ENCODE measurements around the gene NRP1. TPM values are rescaled to one million over a fixed set of nuclear protein-coding genes. Genes with fewer than 3 reads are reported as not detected.

NRP1 gene
- polyA plus RNA-seq, 3 donors: 1.1 to 1.7 (median 1.3) TPM

- Mint-ChIP-seq H3K27me3 (ENCODE audit: low read depth in 3 of 3) (peaks cover 7 to 11% (median 9%) of the 10 kb centered on the region in 3 donors), H3K4me3 (no peak overlapping the region), H3K27ac (no peak overlapping the region), H3K4me1 (no peaks in the 10 kb centered on the region), H3K9me3 (peaks cover 5 to 10% (median 7%) of the 10 kb centered on the region in 7 donors), H3K36me3 (no peaks in the 10 kb centered on the region)
- Histone ChIP-seq H3K27ac (ENCODE audit: low read depth in 1 of 2, low read length in 2 of 2) (no peak overlapping the region), H3K36me3 (replicated peaks in 1 of 2; ENCODE audit: control insufficient read depth in 1 of 2, insufficient read depth in 2 of 2, low read length in 2 of 2) (no peaks in the 10 kb centered on the region), H3K27me3 (ENCODE audit: control insufficient read depth in 2 of 2, insufficient read depth in 2 of 2, low read length in 2 of 2) (peaks cover 0 to 3% of the 10 kb centered on the region in 2 donors), H3K4me1 (ENCODE audit: control insufficient read depth in 1 of 2, insufficient read depth in 2 of 2, low read length in 2 of 2) (no peaks in the 10 kb centered on the region), H3K4me3 (replicated peaks in 1 of 3; ENCODE audit: low read depth in 2 of 3, low read length in 3 of 3) (no peak overlapping the region), H4K20me1 (ENCODE audit: insufficient read depth, low read length) (no peaks in the 10 kb centered on the region), H2AFZ (ENCODE audit: insufficient read depth, low read depth, low read length, poor library complexity, severe bottlenecking) (no peak overlapping the region), H3K9ac (ENCODE audit: insufficient read depth, low read length, poor library complexity, severe bottlenecking) (no peak overlapping the region), H3K79me2 (ENCODE audit: insufficient read depth, low read length) (no peaks in the 10 kb centered on the region), H3K9me3 (replicated peaks in 1 of 2; ENCODE audit: control insufficient read depth in 1 of 2, insufficient read depth in 1 of 2, low read length in 2 of 2) (peaks cover 0 to 4% of the 10 kb centered on the region in 2 donors), H3K4me2 (replicated peaks; ENCODE audit: extremely low read depth, low read length, poor library complexity, severe bottlenecking) (no peak overlapping the region)
- intact Hi-C loops (cut with micrococcal nuclease): no loop called here
- WGBS (ENCODE audit: insufficient coverage): no CpG with 5 or more reads among the region's 5 CpGs
- no peak for TF ChIP-seq CTCF (IDR thresholded peaks at IDR 0.05)
- no peak for DNase-seq
Observed at GRCh38 chr10:33345236-33345635, 10.8 kb upstream of the NRP1 start.

- Histone ChIP-seq H3K9me3 (replicated peaks in 1 of 2; ENCODE audit: control insufficient read depth in 1 of 2, insufficient read depth in 1 of 2, low read length in 2 of 2) (peaks cover 0 to 4% of the 10 kb centered on the region in 2 donors), H4K20me1 (ENCODE audit: insufficient read depth, low read length) (no peaks in the 10 kb centered on the region), H2AFZ (ENCODE audit: insufficient read depth, low read depth, low read length, poor library complexity, severe bottlenecking) (no peak overlapping the region), H3K4me2 (replicated peaks; ENCODE audit: extremely low read depth, low read length, poor library complexity, severe bottlenecking) (no peak overlapping the region), H3K27me3 (ENCODE audit: control insufficient read depth in 2 of 2, insufficient read depth in 2 of 2, low read length in 2 of 2) (peaks cover 0 to 6% of the 10 kb centered on the region in 2 donors), H3K36me3 (replicated peaks in 1 of 2; ENCODE audit: control insufficient read depth in 1 of 2, insufficient read depth in 2 of 2, low read length in 2 of 2) (no peaks in the 10 kb centered on the region), H3K4me1 (ENCODE audit: control insufficient read depth in 1 of 2, insufficient read depth in 2 of 2, low read length in 2 of 2) (no peaks in the 10 kb centered on the region), H3K79me2 (ENCODE audit: insufficient read depth, low read length) (no peaks in the 10 kb centered on the region), H3K4me3 (replicated peaks in 1 of 3; ENCODE audit: low read depth in 2 of 3, low read length in 3 of 3) (no peak overlapping the region), H3K9ac (ENCODE audit: insufficient read depth, low read length, poor library complexity, severe bottlenecking) (no peak overlapping the region), H3K27ac (ENCODE audit: low read depth in 1 of 2, low read length in 2 of 2) (no peak overlapping the region)
- Mint-ChIP-seq H3K4me1 (no peaks in the 10 kb centered on the region), H3K9me3 (peaks cover 5 to 10% (median 7%) of the 10 kb centered on the region in 7 donors), H3K27ac (no peak overlapping the region), H3K36me3 (no peaks in the 10 kb centered on the region), H3K4me3 (no peak overlapping the region), H3K27me3 (ENCODE audit: low read depth in 3 of 3) (peaks cover 7 to 13% (median 11%) of the 10 kb centered on the region in 3 donors)
- DNase-seq: no peak
- WGBS (ENCODE audit: insufficient coverage): 100% methylated on average over 1 of the region's 2 CpGs
- no peak for TF ChIP-seq CTCF (IDR thresholded peaks at IDR 0.05)
- intact Hi-C loops (cut with micrococcal nuclease): no loop called here
Observed at GRCh38 chr10:33344676-33345075, 10.2 kb upstream of the NRP1 start.
